HG03432 (cell line): ENCODE results near the gene FAM200A.
"Not testable (repeated sequence)": the region's sequence is repeated elsewhere in the genome, so short reads cannot be mapped to it uniquely, and the experiment has no call there.

Experiments
- ATAC-seq: cut with Tn5 transposase; IDR thresholded peaks from one replicate; pipeline ENCODE4 v1.9.1; 2021; ENCODE audit warnings: mild to moderate bottlenecking, moderate library complexity; ENCODE audit not compliant: unreplicated experiment

Gene FAM200A

DNA sequence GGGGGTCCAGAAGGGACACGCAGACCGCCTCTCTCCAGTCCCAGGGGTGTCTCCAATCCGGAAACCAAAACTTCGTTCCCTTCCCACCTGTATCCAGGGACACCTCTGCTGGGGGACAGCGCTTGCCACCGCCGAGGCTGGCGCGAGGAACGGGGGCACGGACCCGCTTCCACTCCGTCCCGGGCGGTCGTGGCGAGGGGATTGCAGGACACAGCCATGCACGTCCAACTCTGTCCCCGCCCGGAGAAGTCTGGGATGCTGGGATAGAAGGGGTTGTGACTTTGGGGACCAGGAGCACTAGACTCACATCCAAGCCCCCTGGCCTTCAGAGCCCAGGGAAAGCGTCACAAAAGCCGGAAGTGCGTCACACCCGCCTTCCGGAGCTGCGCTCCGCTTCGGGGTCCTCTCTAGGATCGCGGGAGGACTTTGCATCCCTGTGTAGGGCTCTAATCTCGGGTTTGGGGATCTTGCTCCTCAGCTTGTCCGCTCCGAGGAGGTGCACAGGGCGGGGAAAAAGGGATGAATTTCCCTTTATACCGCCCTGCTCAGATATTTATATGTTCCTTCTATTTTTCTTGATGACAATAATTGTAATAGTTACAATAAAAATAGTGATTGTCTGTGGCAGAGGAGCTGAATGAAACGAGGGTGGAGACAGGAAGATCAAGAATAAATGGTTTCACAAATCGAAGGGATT, at the start of gene FAM200A:
TSS of gene FAM200A (minus strand) at position 348 of the 697 bp plus-strand sequence. CDS start 3,707 bp downstream, outside the sequence.
- ATAC-seq = peak; percentile 96

DNA sequence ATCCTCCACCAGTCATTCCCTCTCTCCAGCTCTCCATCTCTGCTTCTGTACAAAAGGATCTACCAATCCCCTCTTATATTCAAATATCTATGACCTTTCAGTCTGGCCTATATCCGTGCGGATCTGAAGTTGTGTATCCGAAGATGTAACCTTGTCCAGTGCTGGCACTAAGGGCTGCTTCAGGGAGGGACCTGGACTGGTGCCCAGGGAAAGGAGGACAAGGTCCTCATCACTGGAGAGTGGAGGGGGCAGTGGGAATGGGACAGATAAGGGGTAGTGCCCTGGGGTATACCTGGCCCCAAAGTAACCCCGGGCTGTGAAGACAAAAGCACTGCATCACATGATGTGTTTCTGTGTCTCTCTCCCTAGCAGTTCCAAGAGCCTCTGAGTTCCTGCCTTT, 47.9 kb upstream of the FAM200A start:
- ATAC-seq = no peak

DNA sequence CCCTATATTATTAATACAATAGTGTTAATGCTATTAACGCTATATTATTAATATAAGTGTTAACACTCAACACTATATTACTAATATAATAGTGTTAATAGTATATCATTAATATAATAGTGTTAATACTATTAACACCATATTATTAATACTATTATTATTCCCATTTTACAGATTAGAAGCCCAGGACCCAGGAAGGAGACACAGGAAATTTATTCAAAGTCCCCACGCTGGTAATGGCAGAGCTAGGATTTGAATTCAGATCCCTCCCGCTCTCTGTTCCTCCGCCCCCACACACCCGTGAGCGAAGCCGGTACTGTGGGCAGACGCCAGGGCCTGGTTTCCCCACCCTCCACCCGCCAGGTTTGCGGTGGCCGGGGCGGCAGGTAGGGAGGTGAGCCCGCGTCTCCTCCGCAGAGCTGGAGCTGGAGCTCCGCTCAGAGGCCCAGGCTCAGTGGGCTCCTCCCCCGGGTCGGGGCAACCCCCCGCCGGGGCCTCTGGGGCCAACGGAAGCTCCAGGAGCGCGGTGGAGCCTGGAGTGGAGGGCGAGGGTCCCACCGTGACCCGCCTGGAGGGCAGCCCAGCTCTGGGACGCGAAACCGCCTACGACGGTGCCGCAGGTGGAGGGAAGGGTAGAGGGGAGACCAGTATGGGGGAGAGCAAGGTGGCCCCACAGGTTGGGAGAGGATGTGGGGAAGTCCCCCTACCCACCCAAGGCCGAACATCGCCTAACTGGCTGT, 46.0 kb upstream of the FAM200A start, which contains the start of gene TMEM225B:
TSS of gene TMEM225B (plus strand) at position 506 of the 740 bp plus-strand sequence. CDS start 6,122 bp downstream, outside the sequence.
- no peak for ATAC-seq

- no peak for ATAC-seq
These were observed 44.6 kb upstream of the FAM200A start for GRCh38 chr7:99596408-99596955.

DNA sequence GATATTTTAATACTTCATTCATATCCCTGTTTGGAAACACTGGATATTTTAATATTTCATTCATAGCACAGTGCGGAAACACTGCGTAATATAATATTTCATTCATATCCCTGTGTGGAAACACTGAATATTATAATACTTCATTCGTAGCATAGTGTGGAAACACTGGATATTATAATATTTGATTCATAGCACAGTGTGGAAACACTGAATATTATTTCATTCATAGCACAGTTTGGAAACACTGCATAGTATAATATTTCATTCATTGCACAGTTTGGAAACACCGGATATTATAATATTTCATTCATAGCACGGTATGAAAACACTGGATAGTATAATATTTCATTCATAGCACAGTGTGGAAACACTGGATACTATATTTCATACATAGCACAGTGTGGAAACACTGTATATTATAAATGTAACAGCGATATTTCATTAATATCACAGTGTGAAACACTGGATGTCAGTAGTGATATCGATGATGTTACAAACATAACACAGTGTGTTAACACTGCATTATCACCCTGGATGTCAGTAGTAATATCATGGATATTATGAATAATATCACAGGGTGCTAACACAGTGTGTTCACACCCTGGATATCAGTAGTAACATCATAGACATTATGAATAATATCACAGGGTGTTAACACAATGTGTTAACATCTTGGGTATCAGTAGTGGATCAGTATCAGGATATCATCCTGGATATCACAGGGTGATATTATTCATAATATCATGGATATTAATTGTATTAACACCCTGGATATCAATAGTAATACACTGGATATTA, 43.2 kb upstream of the FAM200A start:
- no peak for ATAC-seq

DNA sequence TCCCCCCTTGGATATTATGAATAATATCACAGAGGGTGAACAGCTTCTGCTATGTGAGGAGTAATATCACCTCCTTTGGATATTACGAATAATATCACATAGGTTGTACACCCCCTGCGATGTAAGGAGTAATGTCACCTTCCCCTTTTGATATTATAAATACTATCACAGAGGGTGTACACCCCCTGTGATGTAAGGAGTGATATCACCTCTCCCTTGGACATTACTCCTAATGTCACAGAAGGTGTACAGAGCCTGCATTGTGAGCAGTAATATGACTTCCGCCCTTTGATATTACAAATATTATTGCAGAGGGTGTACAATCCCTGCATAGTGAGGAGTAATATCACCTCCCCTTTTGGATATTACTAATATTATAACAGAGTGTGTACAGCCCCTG, 37.0 kb upstream of the FAM200A start:
- no peak for ATAC-seq

GRCh38 chr7:99580778-99581332, 28.9 kb upstream of the FAM200A start:
- not testable (repeated sequence) for ATAC-seq

DNA sequence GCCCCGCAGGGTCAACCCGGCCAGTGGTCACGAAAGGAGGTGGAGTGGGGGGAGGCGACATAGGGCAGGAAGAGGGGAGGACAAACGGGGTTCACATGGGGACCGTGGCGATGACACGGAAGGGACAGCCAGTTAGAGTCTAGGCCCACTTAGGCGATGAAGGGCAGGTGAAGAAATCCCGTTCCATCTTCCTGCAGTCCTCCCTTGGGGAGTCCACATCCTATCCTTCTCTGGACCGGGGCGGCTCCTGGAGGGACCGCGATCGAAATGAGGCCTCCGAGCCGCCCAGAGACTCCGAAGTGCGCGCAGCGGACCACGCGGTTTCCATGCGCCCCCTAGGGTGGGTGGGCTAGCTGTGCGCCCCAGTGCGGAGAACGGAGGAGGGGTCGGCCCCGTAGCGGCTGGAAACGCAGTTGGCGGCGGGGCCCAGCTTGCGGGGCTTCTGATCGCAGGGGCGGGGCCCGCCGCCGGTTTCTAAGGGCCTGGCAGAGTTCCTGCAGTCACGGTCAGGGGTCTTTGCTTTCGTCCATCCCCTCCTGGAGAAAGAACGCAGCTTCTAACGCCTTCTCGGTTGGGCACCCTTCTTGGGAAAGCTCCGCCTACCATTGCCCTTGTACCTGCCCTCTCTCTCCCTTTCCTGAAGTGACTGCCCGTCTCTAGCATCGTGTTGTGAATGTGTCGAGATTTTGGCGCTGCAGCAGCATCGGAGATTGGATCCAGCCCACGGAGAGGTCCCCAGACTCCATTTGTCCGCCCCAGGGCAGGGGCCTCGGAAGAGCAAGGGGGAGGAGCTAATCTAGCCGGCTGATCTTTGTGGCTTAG, 28.3 kb upstream of the FAM200A start:
- no peak for ATAC-seq

DNA sequence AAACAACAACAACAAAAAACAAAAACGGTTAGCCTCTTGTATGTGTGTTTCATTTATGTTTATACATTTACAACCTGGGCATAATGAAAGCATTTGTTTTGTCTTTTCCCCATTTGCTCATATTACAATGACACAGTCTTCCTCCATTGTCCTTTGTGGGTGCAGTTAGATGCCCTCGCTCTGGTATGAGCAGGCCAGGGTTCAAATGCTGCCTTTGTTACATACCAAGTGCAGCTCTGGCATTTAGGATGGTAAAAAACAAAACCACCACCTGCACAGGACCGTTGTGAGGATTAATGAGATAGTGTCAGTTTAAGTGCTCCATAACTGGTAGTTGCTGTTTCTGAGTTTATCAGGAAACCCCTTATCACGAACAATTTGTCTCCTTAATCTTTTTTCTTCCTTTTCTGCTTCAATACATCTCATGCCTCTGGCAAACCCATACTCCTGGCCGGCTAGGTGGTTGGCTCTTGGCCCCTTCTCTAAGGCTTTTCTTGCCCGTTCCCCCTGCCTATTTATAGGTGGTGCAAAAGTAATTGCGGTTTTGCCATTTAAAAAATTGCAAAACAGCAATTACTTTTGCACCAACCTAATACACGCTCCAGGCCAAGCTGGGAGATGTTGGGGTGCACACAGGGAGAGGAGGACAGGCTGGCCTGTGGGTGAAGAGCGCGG, 27.5 kb upstream of the FAM200A start:
- ATAC-seq = no peak

GRCh38 chr7:99576251-99576650, 24.3 kb upstream of the FAM200A start:
- no peak for ATAC-seq

- ATAC-seq = no peak
These were observed 21.3 kb upstream of the FAM200A start for GRCh38 chr7:99573257-99573656.

DNA sequence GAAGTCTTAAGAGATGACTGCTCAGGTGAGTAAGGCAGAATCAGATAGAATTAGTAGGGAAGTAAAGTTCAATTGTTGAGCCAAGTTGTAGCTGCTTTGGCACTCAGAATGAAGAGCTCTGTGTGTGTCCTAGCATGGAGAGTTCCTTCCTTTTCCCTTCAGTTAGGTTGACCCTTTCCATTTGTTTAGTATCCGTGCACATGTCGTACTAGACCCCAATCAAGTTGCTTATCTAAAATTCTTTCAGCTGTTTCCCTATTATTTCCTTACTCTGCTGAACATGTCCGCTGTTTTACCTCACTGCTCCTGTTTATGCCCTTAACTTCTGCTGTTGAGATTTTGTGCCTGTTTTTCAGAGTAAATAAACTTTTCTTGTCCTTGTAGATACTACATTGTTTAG, 19.9 kb upstream of the FAM200A start:
- no peak for ATAC-seq

GRCh38 chr7:99568770-99569169, 16.9 kb upstream of the FAM200A start:
- ATAC-seq = not testable (repeated sequence)

GRCh38 chr7:99563650-99564049, 11.7 kb upstream of the FAM200A start:
- no peak for ATAC-seq

GRCh38 chr7:99562832-99563231, 10.9 kb upstream of the FAM200A start:
- no peak for ATAC-seq

GRCh38 chr7:99562114-99562784, 10.3 kb upstream of the FAM200A start:
- ATAC-seq = no peak

DNA sequence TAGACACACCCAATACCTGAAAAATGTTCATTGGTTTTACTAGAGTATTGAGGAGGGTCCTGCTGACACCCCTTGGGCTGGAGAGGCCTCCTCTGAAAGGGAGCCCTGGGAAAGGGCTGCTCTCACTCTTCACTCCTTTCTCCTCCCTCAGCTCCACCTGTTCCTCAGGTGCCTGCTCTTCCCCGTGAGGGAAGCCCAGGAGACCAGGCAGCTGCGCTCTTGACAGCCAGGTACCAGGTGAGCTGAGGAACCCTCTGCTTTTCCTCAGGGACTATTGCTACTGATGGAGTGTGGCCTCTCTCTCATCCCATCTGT, 9.8 kb upstream of the FAM200A start:
- ATAC-seq = no peak

GRCh38 chr7:99560834-99561736, 9.2 kb upstream of the FAM200A start:
- no peak for ATAC-seq
